ENCODE results near the gene MEF2D.

Gene MEF2D

DNA sequence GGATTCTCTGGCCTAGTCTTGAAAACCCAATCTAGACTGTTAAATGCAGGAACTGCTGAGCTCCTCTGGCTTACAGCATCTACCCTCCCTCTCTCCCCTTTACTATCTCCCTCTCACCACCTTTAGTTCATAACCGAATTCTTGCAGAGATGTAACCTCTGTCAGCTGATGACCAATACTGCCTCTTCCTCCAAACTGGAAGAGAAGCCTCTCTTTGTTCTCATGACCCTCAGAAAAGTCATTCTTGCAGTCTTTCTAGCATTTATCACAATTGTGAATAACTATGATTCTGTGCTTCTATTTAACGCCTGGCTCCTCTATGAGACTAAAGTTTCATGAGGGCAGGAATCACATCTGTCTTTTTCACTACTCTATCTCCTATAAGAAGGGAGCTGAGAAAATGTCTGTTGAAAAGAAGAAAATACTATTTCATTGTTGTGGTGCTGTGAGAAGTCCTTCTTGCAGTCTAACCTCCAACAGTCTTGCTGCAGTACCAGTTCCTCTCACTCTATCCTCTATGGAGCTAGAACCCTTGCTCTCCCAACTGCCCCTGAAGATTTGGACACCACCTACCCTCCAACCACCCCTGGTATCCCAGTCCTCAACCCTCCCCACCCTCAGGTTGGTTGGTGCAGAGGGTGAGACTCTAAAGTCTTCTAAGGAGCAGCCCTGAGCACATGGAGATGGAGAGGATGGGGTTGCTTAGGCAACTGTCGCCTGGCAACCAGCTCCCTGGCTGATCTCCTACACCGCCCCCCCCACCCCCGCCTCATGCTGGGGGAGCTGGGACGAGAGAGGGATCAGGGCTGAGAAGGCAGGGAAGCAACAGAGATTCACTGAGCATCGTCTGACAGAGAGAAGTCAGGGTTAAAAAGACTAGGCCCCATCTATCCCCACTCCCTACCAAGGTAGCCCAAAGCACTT lies 13.9 kb downstream of the MEF2D start:
- DNase-seq = no peak

DNA sequence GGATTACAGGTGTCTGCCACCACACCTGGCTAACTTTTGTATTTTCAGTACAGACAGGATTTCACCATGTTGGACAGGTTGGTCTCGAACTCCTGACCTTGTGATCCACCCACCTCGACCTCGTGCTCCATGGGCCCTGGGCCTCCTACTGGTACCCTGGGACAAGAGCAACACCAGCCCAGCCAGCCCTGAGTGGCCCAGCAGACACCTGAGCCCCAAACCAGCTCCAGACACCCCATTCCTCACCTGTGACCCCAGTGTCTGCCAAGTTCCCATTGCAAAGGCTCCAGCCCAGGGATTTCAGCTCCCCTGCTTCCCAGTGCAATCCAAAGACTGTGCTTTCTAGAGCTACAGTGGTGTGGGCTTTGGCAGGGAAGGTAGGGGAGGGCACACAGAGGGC lies 14.6 kb downstream of the MEF2D start:
- DNase-seq = no peak

DNA sequence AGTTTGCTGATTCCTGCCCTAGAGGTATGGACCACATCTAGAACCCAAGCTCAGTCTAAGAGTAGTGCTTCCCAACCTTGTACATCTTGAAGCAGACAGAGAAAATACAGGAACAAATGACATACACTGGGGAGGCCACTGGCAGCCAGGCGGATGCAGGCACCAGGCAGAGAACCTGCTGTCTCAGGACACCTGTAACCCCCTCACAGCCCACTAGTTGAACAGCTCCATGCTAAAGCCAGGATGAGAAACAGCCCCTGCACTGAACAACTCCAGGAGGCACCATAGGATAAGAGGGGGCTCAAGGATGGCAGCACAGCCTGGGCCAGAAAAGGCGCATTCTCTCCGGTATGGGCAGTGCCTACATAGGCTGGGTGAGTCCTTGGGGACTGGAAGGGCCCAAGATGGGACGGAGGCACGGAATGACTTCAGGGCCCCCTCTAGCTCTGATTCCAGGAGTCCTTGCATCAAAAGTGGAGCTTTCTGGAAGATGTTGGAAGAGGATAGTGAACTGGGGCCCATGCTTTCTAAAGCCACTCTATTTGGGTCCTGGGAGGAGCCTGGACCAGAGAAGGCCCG lies 16.0 kb downstream of the MEF2D start:
- no peak for DNase-seq

GRCh38 chr1:156483397-156483796 lies 17.2 kb downstream of the MEF2D start:
- DNase-seq = no peak

- DNase-seq = no peak
Measured at GRCh38 chr1:156482276-156482675, 18.3 kb downstream of the MEF2D start.

DNA sequence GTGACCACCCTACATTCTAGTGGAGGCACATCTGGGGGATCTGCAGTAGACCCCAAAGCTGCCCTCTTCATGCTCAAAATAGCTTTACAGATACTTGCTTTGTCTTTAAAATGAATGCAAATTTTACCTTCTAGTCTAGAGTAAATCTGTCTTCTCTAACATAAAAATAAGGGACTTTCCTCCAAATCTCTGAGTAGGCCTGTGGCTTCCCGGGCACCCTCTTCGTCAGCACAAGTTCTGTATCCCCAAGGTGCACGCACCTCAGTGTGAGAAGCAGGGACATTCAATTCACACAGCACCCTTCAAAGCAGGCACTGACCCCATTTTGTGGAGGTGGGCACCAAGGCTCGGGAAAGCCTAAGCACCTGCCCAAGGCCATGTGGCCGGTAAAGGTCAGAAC lies 19.0 kb downstream of the MEF2D start:
- no peak for DNase-seq

DNA sequence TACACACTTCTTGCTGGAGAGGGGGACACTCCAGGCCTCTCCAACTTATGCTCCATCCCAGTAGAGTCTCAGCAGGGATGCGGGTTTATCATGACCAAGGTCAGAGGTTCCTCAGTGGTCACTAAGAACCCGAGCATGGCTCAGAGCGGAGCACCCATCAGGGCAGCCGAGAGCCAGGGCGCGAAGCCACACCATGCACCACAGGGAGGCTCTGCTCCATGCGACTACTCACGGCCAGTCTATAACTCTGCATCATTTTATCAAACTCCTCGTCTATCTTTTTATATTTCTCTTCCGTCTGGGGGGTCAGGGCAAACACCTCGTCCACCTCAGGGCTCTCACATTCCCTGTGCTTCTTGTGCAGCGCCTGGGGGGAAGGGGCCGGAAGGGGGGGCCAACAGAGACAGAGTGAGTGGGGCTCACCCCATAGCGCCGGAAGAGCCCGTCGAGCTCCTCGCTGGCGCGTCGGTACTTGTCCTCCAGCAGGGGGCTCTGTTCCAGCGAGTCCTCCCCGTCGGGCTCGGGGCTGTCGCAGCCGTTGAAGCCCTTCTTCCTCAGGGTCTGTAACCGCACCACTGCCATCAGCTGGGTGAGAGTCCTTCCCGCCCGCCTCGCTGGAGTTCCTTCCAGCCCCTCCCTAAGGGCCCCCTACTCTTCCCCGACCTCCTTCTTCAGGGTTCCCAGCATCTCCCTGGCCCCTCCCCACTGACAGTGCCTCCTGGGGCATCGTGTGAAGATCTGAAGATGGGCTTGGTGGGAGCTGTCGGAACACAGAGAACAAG lies 20.0 kb downstream of the MEF2D start:
- no peak for DNase-seq

GRCh38 chr1:156480016-156480370 lies 20.6 kb downstream of the MEF2D start:
- DNase-seq = no peak

DNA sequence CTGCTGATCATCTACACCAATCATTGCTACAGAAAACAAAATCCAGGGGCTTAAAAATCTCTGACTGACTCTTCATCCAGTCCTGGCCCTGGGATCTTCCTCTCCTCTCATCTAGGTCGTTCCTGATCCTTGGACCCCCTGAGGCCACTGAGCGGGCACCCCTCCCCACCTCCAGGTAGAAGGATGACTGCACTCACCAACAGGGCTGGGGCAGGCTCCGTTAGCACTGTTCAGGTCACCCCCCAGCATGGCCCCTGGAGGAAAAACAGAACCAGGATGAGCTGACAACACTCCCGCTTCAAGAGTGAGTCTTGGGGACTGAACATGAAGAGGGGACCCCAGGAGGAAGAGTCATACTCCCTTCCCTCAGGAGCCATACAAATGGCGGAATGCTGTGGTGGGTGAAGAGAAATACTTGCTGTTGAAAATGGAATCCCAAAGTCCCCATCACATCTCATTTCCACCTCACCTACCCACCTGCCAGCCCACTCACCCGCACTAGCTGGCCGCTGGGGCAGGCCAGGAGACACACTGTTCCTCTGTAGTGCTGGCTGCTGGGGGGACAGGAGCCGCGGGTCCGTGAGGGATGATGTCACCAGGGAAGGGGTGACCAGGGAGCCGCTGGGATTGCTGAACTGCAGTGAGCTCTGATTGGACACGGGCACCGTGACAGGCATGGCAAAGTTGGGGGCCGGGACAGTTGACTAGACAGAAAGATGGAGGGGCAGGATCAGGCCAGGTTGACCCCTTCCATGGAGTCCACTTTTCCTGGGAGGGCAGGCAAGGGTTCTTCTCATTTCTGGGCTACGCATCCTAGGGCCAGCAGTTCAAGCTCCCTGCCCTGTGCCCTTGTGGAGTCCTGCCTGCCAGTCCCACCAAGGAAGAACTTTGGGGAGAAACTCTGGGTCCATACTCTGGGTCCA lies 21.2 kb downstream of the MEF2D start:
- no peak for DNase-seq

GRCh38 chr1:156478250-156478627 lies 22.3 kb downstream of the MEF2D start:
- DNase-seq = no peak

DNA sequence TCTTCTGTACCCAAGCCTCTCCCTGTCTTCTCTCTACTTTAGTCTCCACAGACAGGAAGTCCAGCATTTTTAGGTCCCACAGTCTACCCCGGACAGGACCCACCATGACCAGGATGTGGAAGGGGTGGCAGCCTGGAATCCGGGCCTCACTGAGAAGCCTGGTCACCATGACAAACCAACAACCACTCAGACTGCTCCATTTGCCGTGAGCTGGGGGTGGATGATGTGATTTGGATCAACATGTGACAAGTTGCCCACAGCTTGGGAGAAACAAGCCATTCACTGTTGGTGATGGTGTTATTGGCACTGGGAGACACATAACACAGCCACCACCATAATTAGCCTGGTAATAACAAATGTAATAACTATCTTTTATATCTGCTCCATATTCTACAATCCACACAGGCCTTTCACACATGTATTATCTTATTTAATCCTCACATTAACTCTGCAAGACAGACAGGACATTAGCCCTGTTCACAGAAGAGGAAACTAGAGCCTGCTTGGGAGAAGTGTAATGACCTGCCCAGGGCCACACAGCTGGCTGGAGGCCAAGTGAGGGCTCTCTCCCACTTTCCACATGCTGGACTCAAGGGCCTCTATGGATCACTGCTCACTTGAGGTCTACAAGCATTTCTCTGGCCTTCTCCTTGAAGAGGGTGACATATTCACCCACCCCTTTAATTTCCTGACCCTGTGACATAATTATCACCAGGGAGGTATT lies 22.9 kb downstream of the MEF2D start:
- no peak for DNase-seq

GRCh38 chr1:156476501-156477298 lies 23.9 kb downstream of the MEF2D start:
- no peak for DNase-seq

GRCh38 chr1:156475568-156476500 lies 24.7 kb downstream of the MEF2D start:
- no peak for DNase-seq

DNA sequence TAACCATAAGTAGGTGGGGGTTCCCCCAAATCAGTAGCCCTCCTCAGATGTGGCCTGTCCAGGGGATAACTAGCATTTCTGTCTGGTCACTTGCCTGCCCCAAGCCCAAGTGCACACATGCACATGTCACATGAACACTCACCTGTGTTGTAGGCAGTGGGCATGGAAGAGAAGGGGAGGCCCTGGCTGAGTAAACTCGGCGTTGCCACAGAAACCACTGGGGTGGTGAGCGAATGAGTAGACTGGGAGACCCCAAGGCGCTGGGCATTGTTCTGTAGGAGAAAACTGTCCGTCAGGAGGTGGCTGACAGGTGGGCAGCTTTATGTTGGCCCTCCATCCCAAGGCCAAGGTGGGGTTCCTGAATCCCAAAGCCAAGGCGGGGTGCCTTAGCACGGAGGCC lies 25.6 kb downstream of the MEF2D start:
- DNase-seq = no peak

DNA sequence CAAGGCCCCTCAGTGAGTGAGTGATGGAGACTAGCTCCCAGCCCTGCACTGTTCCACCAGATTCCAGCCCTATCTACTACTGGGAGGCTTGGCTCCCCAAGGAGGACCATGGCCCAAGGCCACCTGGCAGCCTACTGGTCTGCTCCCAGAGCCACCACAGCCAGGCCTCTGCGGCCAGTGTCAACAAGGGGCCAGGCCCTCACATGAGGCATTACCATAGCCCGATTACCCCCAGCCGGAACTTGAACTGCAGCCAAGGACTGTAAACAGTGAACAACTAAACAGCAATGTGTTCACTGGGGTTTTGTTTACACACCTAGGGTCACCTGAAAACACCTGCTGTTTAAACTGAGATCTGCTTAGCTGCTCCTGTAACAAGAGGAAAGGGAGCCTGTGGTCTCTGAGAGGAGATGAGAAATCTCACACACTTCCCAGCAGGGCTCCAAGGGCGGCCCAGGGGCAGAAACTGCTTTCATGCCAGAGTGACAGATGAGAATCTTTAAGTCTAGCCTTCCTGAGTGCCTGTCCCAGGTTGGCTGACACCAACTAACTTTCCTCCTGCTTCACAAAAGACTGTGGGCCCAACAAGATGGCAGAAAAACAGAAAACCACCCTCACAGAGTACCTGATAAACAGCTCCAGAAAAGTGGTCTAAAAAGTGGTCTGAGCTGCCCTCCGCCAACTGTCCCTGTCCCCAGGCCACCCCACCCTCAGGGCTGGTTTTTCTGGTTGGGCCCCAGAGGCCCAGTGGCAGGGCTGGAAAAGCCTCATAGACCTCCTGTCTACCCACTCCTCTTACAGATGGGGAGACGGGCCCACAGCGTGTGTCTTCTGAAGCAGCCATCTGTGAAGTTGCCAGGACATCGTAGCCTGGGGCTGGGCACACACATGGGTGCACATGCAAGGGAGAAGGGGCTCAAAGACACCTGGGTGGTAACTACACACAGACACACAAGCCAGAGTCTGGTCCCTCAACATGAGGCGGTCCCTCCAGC lies 28.8 kb downstream of the MEF2D start:
- peak; percentile 70 for DNase-seq

DNA sequence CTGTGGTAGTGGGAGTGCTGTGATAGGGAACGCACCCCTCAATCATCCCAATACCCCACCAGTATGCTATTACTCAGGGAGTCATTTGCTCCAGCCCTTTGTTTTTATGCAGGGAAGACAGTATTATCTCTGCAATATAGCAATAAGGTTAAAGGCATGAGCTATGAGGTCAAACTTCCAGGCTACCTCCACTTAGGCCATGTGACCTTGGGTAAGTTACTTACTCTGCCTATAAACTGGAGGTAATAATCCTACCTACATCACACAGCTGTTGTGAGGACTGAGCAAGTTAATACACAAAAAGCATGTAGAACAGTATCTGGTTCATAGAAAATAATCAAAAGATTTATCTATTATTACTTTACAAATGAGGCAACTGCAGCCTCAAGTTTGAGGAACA lies 30.1 kb downstream of the MEF2D start:
- no peak for DNase-seq

- no peak for DNase-seq
Measured at GRCh38 chr1:156468693-156469345, 31.8 kb downstream of the MEF2D start.

DNA sequence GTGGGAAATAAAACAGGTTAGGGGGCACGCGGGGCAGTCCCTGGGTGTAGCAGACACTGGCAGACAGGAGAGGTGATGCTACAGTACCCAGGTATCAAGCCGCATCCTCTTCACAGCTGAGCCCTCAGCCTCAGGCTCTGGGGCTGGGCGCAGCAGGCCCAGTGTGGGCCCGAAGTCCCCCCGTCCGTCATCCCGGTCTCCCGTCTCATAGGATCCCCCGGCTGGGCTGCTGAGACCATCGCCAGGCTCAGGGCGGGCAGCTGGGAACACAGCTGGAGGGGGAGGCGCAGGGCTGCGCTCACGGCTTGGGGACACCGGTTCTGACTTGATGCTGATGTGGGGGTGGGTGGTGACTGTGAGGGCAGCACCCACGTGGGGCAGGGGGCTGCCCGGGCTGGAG lies 32.7 kb downstream of the MEF2D start:
- no peak for DNase-seq

Data from NCI-H187 treated with DMSO at 0.1 percent for 48 hours (cell line).